ENCODE results near the gene LEKR1.
A peak's percentile ranks its signal among the peaks of the same experiment; 100 is the strongest.

LEKR1 gene

DNA sequence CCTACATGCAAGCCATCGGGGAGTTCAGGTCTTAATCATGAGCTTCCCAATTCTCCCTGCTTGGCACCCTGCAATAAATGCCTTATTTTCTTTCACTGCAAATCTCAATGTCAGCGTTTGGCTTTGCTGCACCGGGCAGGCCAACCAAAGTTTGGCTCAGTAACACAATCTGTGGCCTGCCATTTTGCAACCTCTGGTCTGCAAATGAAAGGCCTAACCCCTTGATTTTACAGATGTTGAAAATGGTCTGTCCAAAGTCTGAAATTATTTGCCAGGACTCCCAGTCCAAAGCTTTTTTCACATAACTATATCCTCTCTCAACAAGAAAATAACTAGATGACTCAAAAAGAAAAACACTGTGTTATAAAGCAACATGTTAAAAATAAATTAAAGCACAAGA lies 34.0 kb upstream of the LEKR1 start:
- Histone ChIP-seq H3K27ac (ENCODE audit: poor library complexity, severe bottlenecking) (peak overlapping the region; percentile 100), H3K27me3 (ENCODE audit: insufficient read depth, poor library complexity, severe bottlenecking) (no peaks in the 10 kb centered on the region), H3K9me3 (ENCODE audit: severe bottlenecking) (no peaks in the 10 kb centered on the region), H3K4me1 (ENCODE audit: insufficient read depth, poor library complexity, severe bottlenecking) (peaks cover 45% of the 10 kb centered on the region), H3K36me3 (ENCODE audit: low read depth) (no peaks in the 10 kb centered on the region), H3K4me3 (ENCODE audit: severe bottlenecking) (no peak overlapping the region)
- DNase-seq (ENCODE audit: low spot score) (no peak), ATAC-seq (ENCODE audit: low read depth) (no peak)
- no peak for TF ChIP-seq CTCF (IDR thresholded peaks at IDR 0.05; ENCODE audit: poor library complexity, severe bottlenecking)

GRCh38 chr3:156792536-156792935 lies 33.6 kb upstream of the LEKR1 start:
- H3K27ac ChIP-seq (ENCODE audit: poor library complexity, severe bottlenecking): peak overlapping the region; percentile 100
- no peaks in the 10 kb centered on the region for H3K27me3 ChIP-seq (ENCODE audit: insufficient read depth, poor library complexity, severe bottlenecking)
- H3K9me3 ChIP-seq (ENCODE audit: severe bottlenecking): no peaks in the 10 kb centered on the region
- peaks cover 41% of the 10 kb centered on the region for H3K4me1 ChIP-seq (ENCODE audit: insufficient read depth, poor library complexity, severe bottlenecking)
- H3K4me3 ChIP-seq (ENCODE audit: severe bottlenecking): no peak overlapping the region
- no peak for TF ChIP-seq CTCF (IDR thresholded peaks at IDR 0.05; ENCODE audit: poor library complexity, severe bottlenecking)
- DNase-seq (ENCODE audit: low spot score): no peak
- H3K36me3 ChIP-seq (ENCODE audit: low read depth): no peaks in the 10 kb centered on the region
- ATAC-seq (ENCODE audit: low read depth): no peak

- no peak for TF ChIP-seq CTCF (IDR thresholded peaks at IDR 0.05; ENCODE audit: poor library complexity, severe bottlenecking)
- Histone ChIP-seq H3K4me3 (ENCODE audit: severe bottlenecking) (no peak overlapping the region), H3K36me3 (ENCODE audit: low read depth) (no peaks in the 10 kb centered on the region), H3K9me3 (ENCODE audit: severe bottlenecking) (no peaks in the 10 kb centered on the region), H3K4me1 (ENCODE audit: insufficient read depth, poor library complexity, severe bottlenecking) (peaks cover 37% of the 10 kb centered on the region), H3K27me3 (ENCODE audit: insufficient read depth, poor library complexity, severe bottlenecking) (no peaks in the 10 kb centered on the region), H3K27ac (ENCODE audit: poor library complexity, severe bottlenecking) (peak overlapping the region; percentile 100)
- no peak for DNase-seq (ENCODE audit: low spot score)
- no peak for ATAC-seq (ENCODE audit: low read depth)
Measured at GRCh38 chr3:156792945-156793344, 33.2 kb upstream of the LEKR1 start.

DNA sequence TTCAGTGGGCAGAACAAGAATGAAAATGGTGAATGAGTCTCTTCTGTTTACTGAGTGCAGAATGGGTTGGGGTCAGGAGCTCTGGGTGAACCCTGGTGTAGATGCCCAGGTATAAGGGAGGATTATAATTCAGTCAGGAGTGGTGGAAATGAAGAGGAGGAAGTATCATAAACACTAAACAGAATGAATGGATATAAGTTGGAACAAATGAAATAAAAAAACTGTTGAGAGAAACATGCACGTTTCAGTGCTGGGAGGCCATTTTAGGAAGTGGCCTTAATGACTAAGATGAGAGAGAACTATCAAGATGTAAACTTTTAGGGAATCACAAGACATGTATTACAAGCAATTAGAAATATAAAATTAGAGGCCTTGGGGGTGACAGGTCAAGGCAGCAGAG lies 32.8 kb upstream of the LEKR1 start:
- Histone ChIP-seq H3K27ac (ENCODE audit: poor library complexity, severe bottlenecking) (peak overlapping the region; percentile 100), H3K9me3 (ENCODE audit: severe bottlenecking) (no peaks in the 10 kb centered on the region), H3K27me3 (ENCODE audit: insufficient read depth, poor library complexity, severe bottlenecking) (no peaks in the 10 kb centered on the region), H3K4me3 (ENCODE audit: severe bottlenecking) (no peak overlapping the region), H3K4me1 (ENCODE audit: insufficient read depth, poor library complexity, severe bottlenecking) (peaks cover 33% of the 10 kb centered on the region), H3K36me3 (ENCODE audit: low read depth) (no peaks in the 10 kb centered on the region)
- DNase-seq (ENCODE audit: low spot score) (no peak), ATAC-seq (ENCODE audit: low read depth) (no peak)
- no peak for TF ChIP-seq CTCF (IDR thresholded peaks at IDR 0.05; ENCODE audit: poor library complexity, severe bottlenecking)

GRCh38 chr3:156793851-156794250 lies 32.3 kb upstream of the LEKR1 start:
- no peak for ATAC-seq (ENCODE audit: low read depth)
- DNase-seq (ENCODE audit: low spot score): no peak
- H3K9me3 ChIP-seq (ENCODE audit: severe bottlenecking): peaks cover 1% of the 10 kb centered on the region
- H3K27ac ChIP-seq (ENCODE audit: poor library complexity, severe bottlenecking): peak overlapping the region; percentile 100
- no peak for TF ChIP-seq CTCF (IDR thresholded peaks at IDR 0.05; ENCODE audit: poor library complexity, severe bottlenecking)
- no peaks in the 10 kb centered on the region for H3K27me3 ChIP-seq (ENCODE audit: insufficient read depth, poor library complexity, severe bottlenecking)
- peaks cover 28% of the 10 kb centered on the region for H3K4me1 ChIP-seq (ENCODE audit: insufficient read depth, poor library complexity, severe bottlenecking)
- H3K4me3 ChIP-seq (ENCODE audit: severe bottlenecking): no peak overlapping the region
- no peaks in the 10 kb centered on the region for H3K36me3 ChIP-seq (ENCODE audit: low read depth)

Measured in RWPE2 (cell line).